HCT116 (cell line): ENCODE measurements around the gene SNPH. TPM values are rescaled to one million over a fixed set of nuclear protein-coding genes. Genes with fewer than 3 reads are reported as not detected.

Source experiments
- ATAC-seq: fragments of 200-7000 bp; cut with Tn5 transposase; 2 replicates; pipeline ENCODE4 v1.9.1; 2020; ENCODE audit warnings: mild to moderate bottlenecking, moderate library complexity
- BruUV-seq: library from RNA; stranded (reverse); fragments of 400-500 nt; replicated peaks from 2 replicates; lab custom pipeline; 2021; lab: Mats Ljungman, UMichigan
- CTCF ChIA-PET: fragments of 300-600 bp; sonication (Branson Sonifier 250); formaldehyde crosslinking; loops from one replicate; lab custom pipeline; 2021; ENCODE audit warnings: antibody characterized with exemption; lab: Charles Lee
- POLR2A ChIA-PET: fragments of 300-600, 350-600 bp; sonication (Branson Sonifier 250); formaldehyde crosslinking; loops from one replicate; lab custom pipeline; 2021; ENCODE audit warnings: antibody characterized with exemption; lab: Charles Lee
- RAD21 ChIA-PET, 2 experiments: fragments of 300-600 bp; sonication (Branson Sonifier 250); formaldehyde crosslinking; loops; one replicate each; lab custom pipeline; 2023; ENCODE audit warnings: low total read pairs in 2 of 2; ENCODE audit not compliant: uncharacterized antibody in 2 of 2, unreplicated experiment in 2 of 2, low non-redundant PET in 1 of 2; lab: Charles Lee
- DNase-seq: peaks from one replicate; pipeline ENCODE4 v3.0.0-alpha.2; 2010; ENCODE audit warnings: low read depth, low spot score
- H2AFZ ChIP-seq: fragments of 200-600 bp; shearing (Covaris generic), sonication (generic); 2 replicates; pipeline ENCODE4 v1.6.1; 2017; ENCODE audit warnings: low read depth, mixed run types, mixed read lengths, antibody characterized with exemption, low read length; ENCODE audit not compliant: poor library complexity, severe bottlenecking
- H3K27ac ChIP-seq: 2 replicates; pipeline ENCODE4 v1.5.1; 2012; ENCODE audit warnings: low read depth, low read length
- H3K27me3 ChIP-seq: fragments of 200-600 bp; sonication (generic); 2 replicates; pipeline ENCODE4 v1.6.1; 2016; ENCODE audit warnings: mixed run types, low read length, mixed read lengths; ENCODE audit not compliant: insufficient read depth
- H3K36me3 ChIP-seq, 2 experiments: fragments of 200-500 bp in 1 of 2; fragments of 200-600 bp in 1 of 2; sonication (Bioruptor generic) in 1 of 2; sonication (generic) in 1 of 2; 2 replicates each; pipeline versions ENCODE4 v1.5.1 to v1.6.1; 2014 to 2016; ENCODE audit warnings: low read length in 2 of 2, inconsistent platforms in 1 of 2, mixed read lengths in 1 of 2, mixed run types in 1 of 2; ENCODE audit not compliant: insufficient read depth in 2 of 2, control insufficient read depth in 1 of 2
- H3K4me1 ChIP-seq, 2 experiments: fragments of 200-600 bp in 1 of 2; sonication (generic) in 1 of 2; 2 replicates each; pipeline versions ENCODE4 v1.5.1 to v1.6.1; 2012 to 2017; ENCODE audit warnings: low read length in 2 of 2, inconsistent platforms in 1 of 2, mild to moderate bottlenecking in 1 of 2, mixed read lengths in 1 of 2, mixed run types in 1 of 2, moderate library complexity in 1 of 2; ENCODE audit not compliant: insufficient read depth in 2 of 2, control insufficient read depth in 1 of 2
- H3K4me2 ChIP-seq: fragments of 200-600 bp; sonication (generic); 2 replicates; pipeline ENCODE4 v1.6.1; 2017; ENCODE audit warnings: mixed run types, low read length, mixed read lengths
- H3K4me3 ChIP-seq, 2 experiments: fragments of 200-600 bp in 1 of 2; sonication (generic) in 1 of 2; replicated peaks in 1 of 2; 2 replicates each; pipeline ENCODE4 v1.5.1; 2011 to 2016; ENCODE audit warnings: low read length in 2 of 2, control low read depth in 1 of 2, low read depth in 1 of 2, mild to moderate bottlenecking in 1 of 2, mixed read lengths in 1 of 2, mixed run types in 1 of 2
- H3K79me2 ChIP-seq: fragments of 200-600 bp; sonication (generic); 2 replicates; pipeline ENCODE4 v1.6.1; 2017; ENCODE audit warnings: mild to moderate bottlenecking, mixed run types, low read length, moderate library complexity, mixed read lengths; ENCODE audit not compliant: insufficient read depth
- H3K9ac ChIP-seq: fragments of 200-600 bp; sonication (generic); 2 replicates; pipeline ENCODE4 v1.6.1; 2016; ENCODE audit warnings: low read length, mixed read lengths
- H3K9me2 ChIP-seq: fragments of 200-600 bp; sonication (generic), shearing (Covaris generic); 2 replicates; pipeline ENCODE4 v1.6.1; 2017; ENCODE audit warnings: mixed run types, mild to moderate bottlenecking, moderate library complexity; ENCODE audit not compliant: insufficient read depth
- H3K9me3 ChIP-seq, 2 experiments: fragments of 200-500 bp in 1 of 2; fragments of 200-600 bp in 1 of 2; sonication (Bioruptor generic) in 1 of 2; sonication (generic) in 1 of 2; 2 replicates each; pipeline ENCODE4 v1.6.1; 2014 to 2017; ENCODE audit warnings: low read length in 2 of 2, mixed read lengths in 2 of 2, inconsistent platforms in 1 of 2, low read depth in 1 of 2, mild to moderate bottlenecking in 1 of 2, mixed run types in 1 of 2, moderate library complexity in 1 of 2; ENCODE audit not compliant: control insufficient read depth in 1 of 2, insufficient read depth in 1 of 2
- H4K20me1 ChIP-seq: fragments of 200-600 bp; sonication (generic), shearing (Covaris generic); 2 replicates; pipeline ENCODE4 v1.6.1; 2017; ENCODE audit warnings: mixed run types, mild to moderate bottlenecking, moderate library complexity; ENCODE audit not compliant: insufficient read depth
- CBX3 ChIP-seq: IDR thresholded peaks from 2 replicates; pipeline ENCODE4 v1.6.1; 2012; ENCODE audit warnings: low read depth
- EZH2 ChIP-seq: fragments of 200-600 bp; sonication (generic); IDR thresholded peaks from 2 replicates; pipeline ENCODE4 v1.6.1; 2017; ENCODE audit warnings: antibody characterized with exemption, mixed run types
- FOSL1 ChIP-seq: IDR thresholded peaks from 2 replicates; pipeline ENCODE4 v1.6.1; 2012; ENCODE audit warnings: low read depth
- POLR2AphosphoS5 ChIP-seq: IDR thresholded peaks from 2 replicates; pipeline ENCODE4 v1.6.1; 2011; ENCODE audit warnings: mild to moderate bottlenecking, low read depth, low read length, moderate library complexity
- SRF ChIP-seq: IDR thresholded peaks from 2 replicates; pipeline ENCODE4 v1.6.1; 2012; ENCODE audit warnings: low read depth
- TCF7L2 ChIP-seq: IDR thresholded peaks from 2 replicates; pipeline ENCODE4 v1.7.0; 2011; ENCODE audit warnings: borderline replicate concordance, inconsistent platforms; ENCODE audit not compliant: insufficient read depth, insufficient read length; ENCODE audit errors: extremely low read depth
- ZNF274 ChIP-seq: fragments of 200-500 bp; sonication (Bioruptor generic); IDR thresholded peaks from 2 replicates; pipeline ENCODE4 v1.6.1; 2014; ENCODE audit warnings: mild to moderate bottlenecking, low read depth, low read length, inconsistent platforms
- intact Hi-C: fragments of 100-400 bp; cut with micrococcal nuclease; formaldehyde crosslinking; loops from 2 replicates; pipeline ENCODE4 v1.10.0; 2022
- total RNA-seq: library from RNA; stranded (reverse); gene quantifications from one replicate; pipeline ENCODE4 v1.2.1, GENCODE V29; 2021; ENCODE audit not compliant: unreplicated experiment
- TF ChIP-seq, protein P1 (sequence below): IDR thresholded peaks from 2 replicates; pipeline ENCODE4 v1.6.1; 2012
- TF ChIP-seq, protein P2 (sequence below), 3 experiments: fragments of 200-600 bp in 1 of 3; sonication (generic) in 1 of 3; IDR thresholded peaks in 2 of 3; conservative IDR thresholded peaks in 1 of 3; 2 replicates each; pipeline ENCODE4 v1.5.1; 2012 to 2017; ENCODE audit warnings: low read depth in 2 of 3, low read length in 2 of 3, antibody characterized with exemption in 1 of 3, borderline replicate concordance in 1 of 3, control low read depth in 1 of 3, mild to moderate bottlenecking in 1 of 3, mixed read lengths in 1 of 3, mixed run types in 1 of 3, moderate library complexity in 1 of 3; ENCODE audit not compliant: insufficient read depth in 1 of 3

SNPH gene
- total RNA-seq, 1 experiment from 2014 or later: 3.2 TPM

DNA sequence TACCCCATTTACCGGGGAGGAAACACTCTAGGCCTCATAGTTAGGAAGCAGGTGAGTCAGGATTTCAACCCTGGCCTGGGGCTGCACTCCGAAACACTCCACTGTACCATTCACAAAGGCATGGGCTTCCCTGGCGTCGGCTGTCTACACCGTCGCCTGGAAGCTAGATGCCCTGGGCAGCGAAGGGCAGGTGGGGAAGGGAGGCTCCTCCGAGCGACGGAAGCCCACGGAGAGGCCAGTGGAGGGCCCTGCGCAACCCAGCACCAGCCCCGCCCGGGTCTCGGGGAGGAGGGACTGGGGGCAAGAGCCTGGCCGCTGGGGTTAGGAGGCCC lies 46.8 kb downstream of the SNPH start:
- TF ChIP-seq, protein P1, sequence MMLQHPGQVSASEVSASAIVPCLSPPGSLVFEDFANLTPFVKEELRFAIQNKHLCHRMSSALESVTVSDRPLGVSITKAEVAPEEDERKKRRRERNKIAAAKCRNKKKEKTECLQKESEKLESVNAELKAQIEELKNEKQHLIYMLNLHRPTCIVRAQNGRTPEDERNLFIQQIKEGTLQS: no peak
- TF ChIP-seq EZH2: no peak
- TF ChIP-seq TCF7L2: no peak
- no peak for TF ChIP-seq CBX3
- TF ChIP-seq, protein P2, sequence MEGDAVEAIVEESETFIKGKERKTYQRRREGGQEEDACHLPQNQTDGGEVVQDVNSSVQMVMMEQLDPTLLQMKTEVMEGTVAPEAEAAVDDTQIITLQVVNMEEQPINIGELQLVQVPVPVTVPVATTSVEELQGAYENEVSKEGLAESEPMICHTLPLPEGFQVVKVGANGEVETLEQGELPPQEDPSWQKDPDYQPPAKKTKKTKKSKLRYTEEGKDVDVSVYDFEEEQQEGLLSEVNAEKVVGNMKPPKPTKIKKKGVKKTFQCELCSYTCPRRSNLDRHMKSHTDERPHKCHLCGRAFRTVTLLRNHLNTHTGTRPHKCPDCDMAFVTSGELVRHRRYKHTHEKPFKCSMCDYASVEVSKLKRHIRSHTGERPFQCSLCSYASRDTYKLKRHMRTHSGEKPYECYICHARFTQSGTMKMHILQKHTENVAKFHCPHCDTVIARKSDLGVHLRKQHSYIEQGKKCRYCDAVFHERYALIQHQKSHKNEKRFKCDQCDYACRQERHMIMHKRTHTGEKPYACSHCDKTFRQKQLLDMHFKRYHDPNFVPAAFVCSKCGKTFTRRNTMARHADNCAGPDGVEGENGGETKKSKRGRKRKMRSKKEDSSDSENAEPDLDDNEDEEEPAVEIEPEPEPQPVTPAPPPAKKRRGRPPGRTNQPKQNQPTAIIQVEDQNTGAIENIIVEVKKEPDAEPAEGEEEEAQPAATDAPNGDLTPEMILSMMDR (IDR thresholded peaks at IDR 0.05 in 2 of 3, conservative IDR thresholded peaks at IDR 0.05 in 1 of 3; ENCODE audit: borderline replicate concordance in 1 of 3, insufficient read depth in 1 of 3, low read depth in 2 of 3, low read length in 2 of 3): no peak
- no peak for TF ChIP-seq ZNF274
- no peak for TF ChIP-seq FOSL1
- TF ChIP-seq POLR2AphosphoS5: no peak
- no peak for TF ChIP-seq SRF
- Histone ChIP-seq H2AFZ (no peak overlapping the region), H3K9me2 (no peaks in the 10 kb centered on the region), H3K79me2 (no peaks in the 10 kb centered on the region), H3K4me3 (no peak overlapping the region), H3K27me3 (no peaks in the 10 kb centered on the region), H3K9ac (no peak overlapping the region), H3K9me3 (no peaks in the 10 kb centered on the region), H3K4me2 (no peak overlapping the region), H4K20me1 (no peaks in the 10 kb centered on the region; the same call in 1 of the 2 replicates), H3K36me3 (no peaks in the 10 kb centered on the region), H3K4me1 (peaks cover 0 to 3% of the 10 kb centered on the region in 2 experiments; a peak in 1 of 4 replicates), H3K27ac (no peak overlapping the region)
- no TSS peak for BruUV-seq
- ATAC-seq (no peak), DNase-seq (no peak)
- POLR2A ChIA-PET: interaction anchor here (0.9 kb wide), 1 partner anchor 12 kb away, joined by 3 read pairs; no protein-coding TSS in a partner anchor
- CTCF ChIA-PET: interaction anchor here (0.8 to 1.2 kb wide), 5 partner anchors 10 to 191 kb away, joined by 3 to 5 read pairs (median 4); no protein-coding TSS in a partner anchor
- intact Hi-C loops: loop anchor here (1.0 kb wide), 2 partner anchors 124 to 153 kb away; partner anchors contain the start of gene NSFL1C
- RAD21 ChIA-PET: no interaction called here
